Measurements from ENCODE around the gene FAM216B.

DNA sequence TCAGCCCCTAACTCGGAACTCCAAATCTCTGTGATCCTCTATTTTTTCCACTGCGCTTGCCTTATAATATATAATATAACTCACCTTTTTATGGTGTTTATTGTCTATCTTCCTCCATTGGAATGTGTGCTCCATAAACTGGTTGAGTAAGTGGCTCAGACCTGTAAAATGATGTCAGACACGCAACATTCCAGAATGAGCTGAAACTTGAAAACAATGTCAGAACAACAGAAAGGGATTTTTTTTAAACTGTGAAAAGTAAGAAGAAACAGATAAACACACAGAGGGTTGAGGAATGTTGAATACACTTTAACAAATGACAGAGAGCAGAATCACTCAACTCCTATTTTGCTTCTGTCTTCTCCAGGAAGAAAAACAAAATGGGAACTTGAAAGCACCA is 19.1 kb upstream of the FAM216B start:
- TF ChIP-seq, protein P1, sequence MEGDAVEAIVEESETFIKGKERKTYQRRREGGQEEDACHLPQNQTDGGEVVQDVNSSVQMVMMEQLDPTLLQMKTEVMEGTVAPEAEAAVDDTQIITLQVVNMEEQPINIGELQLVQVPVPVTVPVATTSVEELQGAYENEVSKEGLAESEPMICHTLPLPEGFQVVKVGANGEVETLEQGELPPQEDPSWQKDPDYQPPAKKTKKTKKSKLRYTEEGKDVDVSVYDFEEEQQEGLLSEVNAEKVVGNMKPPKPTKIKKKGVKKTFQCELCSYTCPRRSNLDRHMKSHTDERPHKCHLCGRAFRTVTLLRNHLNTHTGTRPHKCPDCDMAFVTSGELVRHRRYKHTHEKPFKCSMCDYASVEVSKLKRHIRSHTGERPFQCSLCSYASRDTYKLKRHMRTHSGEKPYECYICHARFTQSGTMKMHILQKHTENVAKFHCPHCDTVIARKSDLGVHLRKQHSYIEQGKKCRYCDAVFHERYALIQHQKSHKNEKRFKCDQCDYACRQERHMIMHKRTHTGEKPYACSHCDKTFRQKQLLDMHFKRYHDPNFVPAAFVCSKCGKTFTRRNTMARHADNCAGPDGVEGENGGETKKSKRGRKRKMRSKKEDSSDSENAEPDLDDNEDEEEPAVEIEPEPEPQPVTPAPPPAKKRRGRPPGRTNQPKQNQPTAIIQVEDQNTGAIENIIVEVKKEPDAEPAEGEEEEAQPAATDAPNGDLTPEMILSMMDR (IDR thresholded peaks at IDR 0.05; ENCODE audit: insufficient read depth, low read length, poor library complexity, severe bottlenecking), result no peak
- no peak for TF ChIP-seq EZH2phosphoT487 (conservative IDR thresholded peaks at IDR 0.05; ENCODE audit: low read length)
